OCI-LY7 (cell line): ENCODE measurements around the gene KIAA0232.
"Not testable (repeated sequence)": the region's sequence is repeated elsewhere in the genome, so short reads cannot be mapped to it uniquely, and the experiment has no call there.

Source experiments
- CTCF ChIP-seq: fragments of 200-600 bp; sonication (generic); conservative IDR thresholded peaks from 2 replicates; pipeline ENCODE4 v1.5.1; 2014; ENCODE audit warnings: mild to moderate bottlenecking, antibody characterized with exemption, low read length, moderate library complexity, mixed read lengths
- EZH2phosphoT487 ChIP-seq: fragments of 200-600 bp; sonication (generic); IDR thresholded peaks from 2 replicates; pipeline ENCODE4 v1.6.1; 2018; ENCODE audit warnings: low read depth, borderline replicate concordance, mild to moderate bottlenecking, mixed run types, antibody characterized with exemption, low read length, moderate library complexity, mixed read lengths

- TF ChIP-seq CTCF, EZH2phosphoT487: not testable (repeated sequence)
Measured at GRCh38 chr4:6797368-6797767, 14.8 kb downstream of the KIAA0232 start.
